ENCODE measurements around the gene LHFPL2. TPM values are rescaled to one million over a fixed set of nuclear protein-coding genes. Genes with fewer than 3 reads are reported as not detected.
A peak's percentile ranks its signal among the peaks of the same experiment; 100 is the strongest.

The LHFPL2 gene
- total RNA-seq, 2 experiments from 2014 or later, result 0.19 to 0.25 TPM

DNA sequence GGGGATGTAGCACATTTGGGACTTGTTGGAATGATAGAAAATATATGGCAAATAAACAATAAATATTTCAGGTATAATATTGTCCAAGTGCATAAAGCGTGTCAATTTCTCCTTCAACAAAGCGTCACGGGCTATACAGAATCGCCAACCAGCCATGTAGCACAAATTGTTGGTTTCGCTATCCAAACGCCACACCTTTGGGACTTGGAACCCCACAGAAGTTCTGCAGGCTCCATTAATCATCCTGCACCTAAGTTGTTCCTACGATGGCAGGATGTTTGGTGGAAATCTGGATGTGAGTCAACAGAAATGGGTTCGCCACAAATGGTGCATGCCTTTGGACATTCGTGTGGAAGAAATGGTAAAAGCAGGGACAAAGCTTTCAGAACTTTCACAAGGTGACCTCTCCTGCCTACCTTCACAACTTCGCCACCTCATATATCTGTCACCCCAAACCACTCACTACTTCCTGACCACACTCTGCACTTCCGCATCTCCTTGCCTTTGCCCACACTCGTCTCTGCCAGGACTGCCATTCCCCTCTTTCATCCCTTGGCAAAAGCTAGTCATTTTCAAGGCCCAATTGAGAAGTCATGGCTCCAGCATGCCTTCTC, 95.7 kb downstream of the LHFPL2 start:
- H3K27ac ChIP-seq (ENCODE audit: low read depth in 1 of 2, low read length in 2 of 2), result no peak overlapping the region
- H3K27me3 Mint-ChIP-seq, result no peaks in the 10 kb centered on the region
- H3K36me3 Mint-ChIP-seq (ENCODE audit: low read depth), result no peaks in the 10 kb centered on the region
- ChIA-PET POLR2A (no interaction called here), CTCF (no interaction called here)
- H3K4me3 Mint-ChIP-seq, result no peak overlapping the region
- DNase-seq, result no peak
- H3K4me3 ChIP-seq (ENCODE audit: low read length), result no peak overlapping the region
- H3K9me3 ChIP-seq (ENCODE audit: control insufficient read depth in 1 of 2, insufficient read depth in 1 of 2, low read length in 2 of 2), result no peaks in the 10 kb centered on the region
- no peak for ATAC-seq (ENCODE audit: poor library complexity)
- no peaks in the 10 kb centered on the region for H3K4me1 Mint-ChIP-seq (ENCODE audit: low read depth)
- no peaks in the 10 kb centered on the region for H3K27me3 ChIP-seq (ENCODE audit: control insufficient read depth in 1 of 2, insufficient read depth in 2 of 2, low read length in 2 of 2)
- TF ChIP-seq, protein P1, sequence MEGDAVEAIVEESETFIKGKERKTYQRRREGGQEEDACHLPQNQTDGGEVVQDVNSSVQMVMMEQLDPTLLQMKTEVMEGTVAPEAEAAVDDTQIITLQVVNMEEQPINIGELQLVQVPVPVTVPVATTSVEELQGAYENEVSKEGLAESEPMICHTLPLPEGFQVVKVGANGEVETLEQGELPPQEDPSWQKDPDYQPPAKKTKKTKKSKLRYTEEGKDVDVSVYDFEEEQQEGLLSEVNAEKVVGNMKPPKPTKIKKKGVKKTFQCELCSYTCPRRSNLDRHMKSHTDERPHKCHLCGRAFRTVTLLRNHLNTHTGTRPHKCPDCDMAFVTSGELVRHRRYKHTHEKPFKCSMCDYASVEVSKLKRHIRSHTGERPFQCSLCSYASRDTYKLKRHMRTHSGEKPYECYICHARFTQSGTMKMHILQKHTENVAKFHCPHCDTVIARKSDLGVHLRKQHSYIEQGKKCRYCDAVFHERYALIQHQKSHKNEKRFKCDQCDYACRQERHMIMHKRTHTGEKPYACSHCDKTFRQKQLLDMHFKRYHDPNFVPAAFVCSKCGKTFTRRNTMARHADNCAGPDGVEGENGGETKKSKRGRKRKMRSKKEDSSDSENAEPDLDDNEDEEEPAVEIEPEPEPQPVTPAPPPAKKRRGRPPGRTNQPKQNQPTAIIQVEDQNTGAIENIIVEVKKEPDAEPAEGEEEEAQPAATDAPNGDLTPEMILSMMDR (IDR thresholded peaks at IDR 0.05), result no peak
- H3K4me1 ChIP-seq (ENCODE audit: insufficient read depth, low read length), result no peaks in the 10 kb centered on the region
- intact Hi-C loops (cut with DNase I, micrococcal nuclease), result no loop called here
- H3K36me3 ChIP-seq (ENCODE audit: insufficient read depth, low read length), result no peaks in the 10 kb centered on the region
- H3K27ac Mint-ChIP-seq, result no peak overlapping the region
- no peaks in the 10 kb centered on the region for H3K9me3 Mint-ChIP-seq

DNA sequence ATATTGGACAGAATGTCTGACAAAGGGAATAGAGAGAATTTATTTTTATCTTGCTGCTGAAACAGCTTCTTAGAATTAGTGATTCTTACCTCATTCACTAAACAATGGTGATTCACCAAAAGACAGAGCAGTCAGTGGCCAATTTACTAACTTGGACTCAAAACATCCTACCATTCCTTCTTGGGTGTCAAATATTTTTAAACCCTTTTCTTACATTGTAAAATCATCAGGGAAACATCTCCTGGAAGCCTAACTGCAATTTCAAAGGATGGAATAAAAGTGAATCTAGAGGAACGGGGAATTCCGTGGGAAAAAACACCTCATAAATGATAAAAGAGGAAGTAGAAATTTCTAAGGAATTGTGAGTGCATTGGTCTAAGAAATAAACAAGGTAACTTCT, 97.7 kb downstream of the LHFPL2 start:
- H3K4me1 Mint-ChIP-seq (ENCODE audit: low read depth), result no peaks in the 10 kb centered on the region
- H3K36me3 Mint-ChIP-seq (ENCODE audit: low read depth), result no peaks in the 10 kb centered on the region
- H3K27ac Mint-ChIP-seq, result no peak overlapping the region
- no peaks in the 10 kb centered on the region for H3K4me1 ChIP-seq (ENCODE audit: insufficient read depth, low read length)
- intact Hi-C loops (cut with DNase I, micrococcal nuclease), result no loop called here
- H3K36me3 ChIP-seq (ENCODE audit: insufficient read depth, low read length), result no peaks in the 10 kb centered on the region
- H3K27me3 Mint-ChIP-seq, result no peaks in the 10 kb centered on the region
- H3K9me3 Mint-ChIP-seq, result no peaks in the 10 kb centered on the region
- DNase-seq (no peak), ATAC-seq (ENCODE audit: poor library complexity) (no peak)
- no peaks in the 10 kb centered on the region for H3K9me3 ChIP-seq (ENCODE audit: control insufficient read depth in 1 of 2, insufficient read depth in 1 of 2, low read length in 2 of 2)
- no peak overlapping the region for H3K4me3 Mint-ChIP-seq
- no peak overlapping the region for H3K4me3 ChIP-seq (ENCODE audit: low read length)
- ChIA-PET POLR2A (no interaction called here), CTCF (no interaction called here)
- no peaks in the 10 kb centered on the region for H3K27me3 ChIP-seq (ENCODE audit: control insufficient read depth in 1 of 2, insufficient read depth in 2 of 2, low read length in 2 of 2)
- TF ChIP-seq, protein P1 (IDR thresholded peaks at IDR 0.05), result no peak
- H3K27ac ChIP-seq (ENCODE audit: low read depth in 1 of 2, low read length in 2 of 2), result no peak overlapping the region

DNA sequence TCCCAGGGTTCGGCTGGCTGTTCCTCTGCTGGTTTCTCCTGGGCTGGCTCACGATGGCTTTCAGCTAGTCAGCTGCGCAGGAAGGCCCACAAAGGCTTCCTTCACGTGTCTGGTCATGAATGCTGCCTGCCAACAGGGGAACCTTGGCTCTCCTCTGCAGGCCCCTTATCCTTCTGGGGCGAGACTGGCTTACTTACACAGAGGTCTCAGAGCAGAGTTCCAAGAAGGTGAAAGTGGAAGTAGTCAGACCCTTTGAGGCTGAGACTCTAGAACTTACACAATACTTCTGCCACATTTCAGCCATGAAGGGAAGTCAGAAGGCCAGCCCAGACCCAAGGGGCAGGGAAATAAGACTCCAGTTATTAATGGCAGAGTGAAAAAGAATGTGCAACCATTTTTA, 99.5 kb downstream of the LHFPL2 start:
- no peak overlapping the region for H3K27ac Mint-ChIP-seq
- no peak overlapping the region for H3K4me3 Mint-ChIP-seq
- no peaks in the 10 kb centered on the region for H3K9me3 ChIP-seq (ENCODE audit: control insufficient read depth in 1 of 2, insufficient read depth in 1 of 2, low read length in 2 of 2)
- H3K4me3 ChIP-seq (ENCODE audit: low read length), result no peak overlapping the region
- no peaks in the 10 kb centered on the region for H3K9me3 Mint-ChIP-seq
- H3K36me3 Mint-ChIP-seq (ENCODE audit: low read depth), result no peaks in the 10 kb centered on the region
- no peaks in the 10 kb centered on the region for H3K4me1 ChIP-seq (ENCODE audit: insufficient read depth, low read length)
- DNase-seq, result peak in 2 of 14 experiments; percentile 29 to 35
- no peak for ATAC-seq (ENCODE audit: poor library complexity)
- no peak overlapping the region for H3K27ac ChIP-seq (ENCODE audit: low read depth in 1 of 2, low read length in 2 of 2)
- no peaks in the 10 kb centered on the region for H3K27me3 ChIP-seq (ENCODE audit: control insufficient read depth in 1 of 2, insufficient read depth in 2 of 2, low read length in 2 of 2)
- ChIA-PET CTCF (no interaction called here), POLR2A (no interaction called here)
- no peaks in the 10 kb centered on the region for H3K4me1 Mint-ChIP-seq (ENCODE audit: low read depth)
- H3K36me3 ChIP-seq (ENCODE audit: insufficient read depth, low read length), result no peaks in the 10 kb centered on the region
- intact Hi-C loops (cut with DNase I, micrococcal nuclease), result no loop called here
- TF ChIP-seq, protein P1 (IDR thresholded peaks at IDR 0.05), result no peak
- no peaks in the 10 kb centered on the region for H3K27me3 Mint-ChIP-seq
